UCSD-AML1 (cell line): ENCODE data around the gene FXYD7.
"Not testable (repeated sequence)": the region's sequence is repeated elsewhere in the genome, so short reads cannot be mapped to it uniquely, and the experiment has no call there.

Experiments
- DNase-seq: peaks from one replicate; lab custom pipeline; 2025; ENCODE audit not compliant: unreplicated experiment; lab: John Stamatoyannopoulos, UW

The FXYD7 gene

GRCh38 chr19:35125749-35126623 lies 17.1 kb upstream of the FXYD7 start:
- no peak for DNase-seq

- no peak for DNase-seq
These were observed 16.5 kb upstream of the FXYD7 start for GRCh38 chr19:35126624-35126959.

GRCh38 chr19:35127871-35128270 lies 15.2 kb upstream of the FXYD7 start:
- no peak for DNase-seq

GRCh38 chr19:35128398-35129057 lies 14.5 kb upstream of the FXYD7 start:
- DNase-seq, result no peak

- not testable (repeated sequence) for DNase-seq
These were observed 13.3 kb upstream of the FXYD7 start for GRCh38 chr19:35129724-35130274.

- DNase-seq, result no peak
These were observed 12.0 kb upstream of the FXYD7 start for GRCh38 chr19:35130761-35131720.

GRCh38 chr19:35132254-35132653 lies 10.8 kb upstream of the FXYD7 start:
- DNase-seq, result no peak

- no peak for DNase-seq
These were observed 9.2 kb upstream of the FXYD7 start for GRCh38 chr19:35133826-35134225.

GRCh38 chr19:35134601-35135242 lies 8.3 kb upstream of the FXYD7 start, which contains the start of gene LGI4:
LGI4 (minus strand) TSS chr19:35135059; CDS start chr19:35134680, 379 bp downstream.
- DNase-seq, result no peak

- DNase-seq, result peak; percentile 76
These were observed 7.6 kb upstream of the FXYD7 start for GRCh38 chr19:35135389-35135909.

GRCh38 chr19:35136231-35136630 lies 6.8 kb upstream of the FXYD7 start:
- no peak for DNase-seq

GRCh38 chr19:35136977-35137702 lies 5.9 kb upstream of the FXYD7 start:
- DNase-seq, result no peak

GRCh38 chr19:35138305-35138892 lies 4.7 kb upstream of the FXYD7 start, which contains the start of gene FXYD1:
FXYD1 (plus strand) TSS chr19:35138824; CDS start chr19:35140080, 1,256 bp downstream.
- no peak for DNase-seq

GRCh38 chr19:35140207-35140961 lies 2.7 kb upstream of the FXYD7 start:
- DNase-seq, result no peak

- DNase-seq, result peak; percentile 91
These were observed 1.9 kb upstream of the FXYD7 start for GRCh38 chr19:35140962-35141836.

GRCh38 chr19:35141837-35142605 lies 1.0 kb upstream of the FXYD7 start:
- no peak for DNase-seq
